Fibroblast of the conjunctiva (primary cell): ENCODE results near the gene LIME1.

ENCODE experiments used
- DNase-seq: peaks from one replicate; pipeline ENCODE4 v3.0.0-alpha.2; 2010; ENCODE audit warnings: low read depth

The LIME1 gene

GRCh38 chr20:63696628-63697356 lies 39.7 kb upstream of the LIME1 start, which contains the start of gene TNFRSF6B:
Gene TNFRSF6B, plus strand, starts transcription at chr20:63696652. Its CDS starts 116 bp downstream, at chr20:63696768.
- DNase-seq = no peak

- no peak for DNase-seq
Measured at GRCh38 chr20:63697357-63697867, 39.1 kb upstream of the LIME1 start.

GRCh38 chr20:63697868-63698545 lies 38.5 kb upstream of the LIME1 start:
- no peak for DNase-seq

GRCh38 chr20:63698739-63699465 lies 37.6 kb upstream of the LIME1 start:
- DNase-seq = peak; percentile 71

- no peak for DNase-seq
Measured at GRCh38 chr20:63699466-63700198, 36.8 kb upstream of the LIME1 start.

- no peak for DNase-seq
Measured at GRCh38 chr20:63700199-63701050, 36.0 kb upstream of the LIME1 start.

- DNase-seq = no peak
Measured at GRCh38 chr20:63701051-63701328, 35.5 kb upstream of the LIME1 start.

- DNase-seq = no peak
Measured at GRCh38 chr20:63701329-63702035, 35.0 kb upstream of the LIME1 start.

GRCh38 chr20:63702036-63702665 lies 34.3 kb upstream of the LIME1 start:
- DNase-seq = no peak

GRCh38 chr20:63702751-63703470 lies 33.6 kb upstream of the LIME1 start:
- DNase-seq = no peak

- no peak for DNase-seq
Measured at GRCh38 chr20:63703471-63703975, 32.9 kb upstream of the LIME1 start.

GRCh38 chr20:63703976-63704748 lies 32.3 kb upstream of the LIME1 start:
- DNase-seq = no peak

- no peak for DNase-seq
Measured at GRCh38 chr20:63704749-63705117, 31.7 kb upstream of the LIME1 start.

GRCh38 chr20:63705232-63706026 lies 31.0 kb upstream of the LIME1 start:
- DNase-seq = no peak

- DNase-seq = no peak
Measured at GRCh38 chr20:63706027-63706695, 30.3 kb upstream of the LIME1 start.

- DNase-seq = no peak
Measured at GRCh38 chr20:63706852-63707557, 29.5 kb upstream of the LIME1 start.
